NCI-H526 (cell line): ENCODE measurements around the gene MAST4.
A peak's percentile ranks its signal among the peaks of the same experiment; 100 is the strongest.

ENCODE experiments used
- DNase-seq, 2 experiments: peaks; one replicate each; lab custom pipeline; 2025; lab: John Stamatoyannopoulos, UW

Gene MAST4

GRCh38 chr5:66595756-66596635 is at the start of gene MAST4:
TSS of gene MAST4 (plus strand) at chr5:66596393. CDS start at chr5:66596656, 263 bp downstream.
- DNase-seq = peak; percentile 26 to 89

- DNase-seq = no peak
These were observed 49.7 kb upstream of the MAST4 start for GRCh38 chr5:66546541-66546940.

- no peak for DNase-seq
These were observed 44.9 kb upstream of the MAST4 start for GRCh38 chr5:66551338-66551737.

GRCh38 chr5:66551945-66552344 is 44.2 kb upstream of the MAST4 start:
- no peak for DNase-seq

- no peak for DNase-seq
These were observed 42.8 kb upstream of the MAST4 start for GRCh38 chr5:66553368-66553912.

- no peak for DNase-seq
These were observed 42.1 kb upstream of the MAST4 start for GRCh38 chr5:66553916-66554575.

GRCh38 chr5:66554884-66555283 is 41.3 kb upstream of the MAST4 start:
- no peak for DNase-seq

- no peak for DNase-seq
These were observed 37.6 kb upstream of the MAST4 start for GRCh38 chr5:66558560-66558959.

GRCh38 chr5:66560371-66560770 is 35.8 kb upstream of the MAST4 start:
- no peak for DNase-seq

- no peak for DNase-seq
These were observed 34.8 kb upstream of the MAST4 start for GRCh38 chr5:66561256-66561990.

- no peak for DNase-seq
These were observed 30.3 kb upstream of the MAST4 start for GRCh38 chr5:66565878-66566277.

GRCh38 chr5:66567474-66567873 is 28.7 kb upstream of the MAST4 start:
- DNase-seq = no peak

GRCh38 chr5:66570201-66570600 is 26.0 kb upstream of the MAST4 start:
- DNase-seq = no peak

GRCh38 chr5:66573733-66574132 is 22.5 kb upstream of the MAST4 start:
- DNase-seq = no peak

- no peak for DNase-seq
These were observed 13.6 kb upstream of the MAST4 start for GRCh38 chr5:66582499-66583165.

- DNase-seq = no peak
These were observed 10.9 kb upstream of the MAST4 start for GRCh38 chr5:66585291-66585690.

- no peak for DNase-seq
These were observed 8.4 kb upstream of the MAST4 start for GRCh38 chr5:66587771-66588170.

GRCh38 chr5:66596636-66597182 is 516 bp downstream of the MAST4 start:
- DNase-seq = peak in 1 of 2 experiments; percentile 65

GRCh38 chr5:66597183-66597757 is 1.1 kb downstream of the MAST4 start:
- peak in 1 of 2 experiments; percentile 53 for DNase-seq

GRCh38 chr5:66602621-66603020 is 6.4 kb downstream of the MAST4 start:
- no peak for DNase-seq

- DNase-seq = no peak
These were observed 7.0 kb downstream of the MAST4 start for GRCh38 chr5:66603164-66603563.
